H1 (cell line): ENCODE measurements around the gene LINC01488. TPM values are rescaled to one million over a fixed set of nuclear protein-coding genes. Genes with fewer than 3 reads are reported as not detected.

ENCODE experiments used
- CTCF ChIA-PET: fragments of 300-600 bp; sonication (Branson Sonifier 250); formaldehyde crosslinking; loops from one replicate; lab custom pipeline; 2021; ENCODE audit not compliant: partially characterized antibody; lab: Charles Lee
- POLR2A ChIA-PET: fragments of 300-600 bp; sonication (Branson Sonifier 250); formaldehyde crosslinking; loops from one replicate; lab custom pipeline; 2021; ENCODE audit warnings: inconsistent platforms; ENCODE audit not compliant: partially characterized antibody; lab: Charles Lee
- DNase-seq, 2 experiments: peaks; one replicate each; pipeline versions ENCODE4 v3.0.0 to v3.0.0-alpha.2; 2010 to 2022; ENCODE audit warnings: low spot score in 2 of 2, low read depth in 1 of 2, mixed read lengths in 1 of 2
- FAIRE-seq: peaks from 2 replicates; lab custom pipeline; 2011; peaks lifted over from hg19 to GRCh38; lab: Jason Lieb, UNC
- H2AFZ ChIP-seq: 2 replicates; pipeline ENCODE4 v1.8.1; 2012; ENCODE audit warnings: low read length, inconsistent platforms
- H2AK5ac ChIP-seq: 2 replicates; pipeline ENCODE4 v1.6.1; 2013; ENCODE audit warnings: low read depth, low read length
- H2BK120ac ChIP-seq: replicated peaks from 2 replicates; pipeline ENCODE3; 2013; ENCODE audit warnings: low read depth, low read length, inconsistent platforms
- H2BK12ac ChIP-seq: 2 replicates; pipeline ENCODE4 v1.6.1; 2013; ENCODE audit warnings: low read depth, low read length
- H2BK15ac ChIP-seq: 2 replicates; pipeline ENCODE4 v1.6.1; 2013; ENCODE audit warnings: low read length
- H2BK20ac ChIP-seq: 2 replicates; pipeline ENCODE4 v1.6.1; 2013; ENCODE audit warnings: low read length
- H2BK5ac ChIP-seq: 2 replicates; pipeline ENCODE4 v1.6.1; 2013; ENCODE audit warnings: low read depth, low read length
- H3K14ac ChIP-seq: 2 replicates; pipeline ENCODE4 v1.6.1; 2013; ENCODE audit warnings: inconsistent platforms; ENCODE audit not compliant: insufficient read length
- H3K18ac ChIP-seq: 2 replicates; pipeline ENCODE4 v1.6.1; 2013; ENCODE audit warnings: low read length; ENCODE audit errors: extremely low read depth
- H3K23ac ChIP-seq: 2 replicates; pipeline ENCODE4 v1.6.1; 2013; ENCODE audit warnings: inconsistent platforms; ENCODE audit not compliant: insufficient read length
- H3K23me2 ChIP-seq: 2 replicates; pipeline ENCODE4 v1.6.1; 2013; ENCODE audit warnings: low read depth, low read length
- H3K27ac ChIP-seq: 2 replicates; pipeline ENCODE4 v1.6.1; 2011; ENCODE audit warnings: low read depth, low read length, inconsistent platforms
- H3K27me3 ChIP-seq, 4 experiments: replicated peaks in 1 of 4; 1 replicate in 1 of 4; 2 replicates in 3 of 4; pipeline versions ENCODE4 v1.6.1 to v1.8.1; 2011 to 2013; ENCODE audit warnings: low read length in 3 of 4, mild to moderate bottlenecking in 3 of 4, inconsistent platforms in 2 of 4, mixed read lengths in 2 of 4, moderate library complexity in 1 of 4; ENCODE audit not compliant: control insufficient read depth in 3 of 4, insufficient read depth in 3 of 4; ENCODE audit errors: extremely low read depth in 1 of 4
- H3K36me3 ChIP-seq, 4 experiments: 2 replicates each; pipeline versions ENCODE4 v1.6.1 to v1.8.1; 2011 to 2013; ENCODE audit warnings: mild to moderate bottlenecking in 4 of 4, low read length in 3 of 4, moderate library complexity in 2 of 4, control low read depth in 1 of 4, inconsistent platforms in 1 of 4; ENCODE audit not compliant: insufficient read depth in 4 of 4, control insufficient read depth in 2 of 4
- H3K4ac ChIP-seq: replicated peaks from 2 replicates; pipeline ENCODE3; 2013; ENCODE audit warnings: low read length, low read depth, mixed read lengths, inconsistent platforms; ENCODE audit not compliant: insufficient read length
- H3K4me1 ChIP-seq, 4 experiments: replicated peaks in 1 of 4; 1 replicate in 1 of 4; 2 replicates in 3 of 4; pipeline versions ENCODE4 v1.6.1 to v1.8.1; 2011 to 2013; ENCODE audit warnings: low read length in 3 of 4, inconsistent platforms in 2 of 4, mixed read lengths in 1 of 4; ENCODE audit not compliant: insufficient read depth in 4 of 4, control insufficient read depth in 3 of 4
- H3K4me2 ChIP-seq, 2 experiments: 2 replicates each; pipeline versions ENCODE4 v1.6.1 to v1.8.1; 2011 to 2013; ENCODE audit warnings: low read depth in 2 of 2, low read length in 2 of 2, control low read depth in 1 of 2, inconsistent platforms in 1 of 2, mild to moderate bottlenecking in 1 of 2; ENCODE audit not compliant: insufficient read depth in 1 of 2
- H3K4me3 ChIP-seq, 4 experiments: fragments of 200-600, 300-600 bp in 1 of 4; sonication (generic), shearing (Covaris generic), sonication (Bioruptor Twin) in 1 of 4; 2 replicates each; pipeline versions ENCODE4 v1.5.1 to v1.8.1; 2011 to 2016; ENCODE audit warnings: low read length in 4 of 4, low read depth in 3 of 4, control low read depth in 2 of 4, inconsistent platforms in 2 of 4, mild to moderate bottlenecking in 2 of 4, mixed read lengths in 1 of 4, moderate library complexity in 1 of 4; ENCODE audit not compliant: insufficient read depth in 2 of 4; ENCODE audit errors: extremely low read depth in 1 of 4
- H3K56ac ChIP-seq: replicated peaks from 2 replicates; pipeline ENCODE3; 2013; ENCODE audit warnings: low read depth, mild to moderate bottlenecking, mixed read lengths, low read length, inconsistent platforms; ENCODE audit not compliant: insufficient read length
- H3K79me1 ChIP-seq: 2 replicates; pipeline ENCODE4 v1.6.1; 2013; ENCODE audit warnings: low read depth, low read length, control low read depth
- H3K79me2 ChIP-seq, 2 experiments: 2 replicates each; pipeline versions ENCODE4 v1.6.1 to v1.8.1; 2012 to 2013; ENCODE audit warnings: low read length in 2 of 2, mild to moderate bottlenecking in 2 of 2, inconsistent platforms in 1 of 2; ENCODE audit not compliant: insufficient read depth in 2 of 2, control insufficient read depth in 1 of 2
- H3K9ac ChIP-seq, 4 experiments: replicated peaks in 1 of 4; 1 replicate in 1 of 4; 2 replicates in 3 of 4; pipeline versions ENCODE4 v1.6.1 to v1.8.1; 2011 to 2013; ENCODE audit warnings: low read depth in 3 of 4, low read length in 3 of 4, control low read depth in 2 of 4, mild to moderate bottlenecking in 2 of 4, moderate library complexity in 2 of 4, inconsistent platforms in 1 of 4; ENCODE audit errors: extremely low read depth in 1 of 4
- H3K9me3 ChIP-seq, 2 experiments: 2 replicates each; pipeline versions ENCODE4 v1.6.1 to v1.8.1; 2012 to 2013; ENCODE audit warnings: mild to moderate bottlenecking in 2 of 2, moderate library complexity in 2 of 2, control low read depth in 1 of 2, inconsistent platforms in 1 of 2, low read depth in 1 of 2, low read length in 1 of 2, mixed read lengths in 1 of 2; ENCODE audit not compliant: insufficient read depth in 2 of 2
- H4K20me1 ChIP-seq, 2 experiments: replicated peaks in 1 of 2; 2 replicates each; pipeline versions ENCODE3 to v1.8.1; 2011 to 2013; ENCODE audit warnings: inconsistent platforms in 2 of 2, low read length in 2 of 2, mild to moderate bottlenecking in 1 of 2; ENCODE audit not compliant: insufficient read depth in 2 of 2, control insufficient read depth in 1 of 2
- H4K5ac ChIP-seq: 2 replicates; pipeline ENCODE4 v1.6.1; 2013; ENCODE audit warnings: low read length, low read depth, mixed read lengths, inconsistent platforms; ENCODE audit not compliant: insufficient read length
- H4K8ac ChIP-seq: 2 replicates; pipeline ENCODE4 v1.8.0; 2013; ENCODE audit warnings: mild to moderate bottlenecking, moderate library complexity, low read length, inconsistent platforms; ENCODE audit not compliant: insufficient read depth; ENCODE audit errors: extremely low read depth
- H4K91ac ChIP-seq: replicated peaks from 2 replicates; pipeline ENCODE3; 2013; ENCODE audit warnings: low read length, mixed read lengths, inconsistent platforms; ENCODE audit not compliant: insufficient read length
- BCL11A ChIP-seq, 2 experiments: IDR thresholded peaks; one replicate each; pipeline ENCODE4 v1.6.1; 2011; ENCODE audit warnings: low read depth in 2 of 2, low read length in 2 of 2, mild to moderate bottlenecking in 2 of 2
- CTBP2 ChIP-seq: IDR thresholded peaks from 2 replicates; pipeline ENCODE4 v1.7.0; 2011; ENCODE audit warnings: borderline replicate concordance, mild to moderate bottlenecking, moderate library complexity, mixed read lengths, low read length; ENCODE audit not compliant: insufficient read depth, insufficient read length
- EGR1 ChIP-seq: IDR thresholded peaks from 2 replicates; pipeline ENCODE4 v1.6.1; 2011; ENCODE audit warnings: low read depth, low read length, borderline replicate concordance
- GTF2F1 ChIP-seq: IDR thresholded peaks from 2 replicates; pipeline ENCODE4 v1.6.1; 2012; ENCODE audit warnings: low read depth, low read length, improper control_type of control experiment, borderline replicate concordance
- KDM1A ChIP-seq: fragments of 200-600, 300-600 bp; sonication (generic); IDR thresholded peaks from 2 replicates; pipeline ENCODE4 v1.7.1; 2016; ENCODE audit warnings: mild to moderate bottlenecking, low read length, borderline replicate concordance
- MAFK ChIP-seq: IDR thresholded peaks from 2 replicates; pipeline ENCODE4 v1.6.1; 2012; ENCODE audit warnings: low read depth, mild to moderate bottlenecking, improper control_type of control experiment, low read length
- PHF8 ChIP-seq: fragments of 200-600 bp; sonication (generic); conservative IDR thresholded peaks from 2 replicates; pipeline ENCODE4 v1.7.1; 2012; ENCODE audit warnings: low read depth, mild to moderate bottlenecking, inconsistent platforms, low read length, moderate library complexity
- RXRA ChIP-seq: IDR thresholded peaks from 2 replicates; pipeline ENCODE4 v1.6.1; 2011; ENCODE audit warnings: low read depth, mild to moderate bottlenecking, low read length, moderate library complexity; ENCODE audit not compliant: insufficient read depth
- SIN3A ChIP-seq, 2 experiments: IDR thresholded peaks in 1 of 2; conservative IDR thresholded peaks in 1 of 2; 2 replicates each; pipeline ENCODE4 v1.6.1; 2011 to 2012; ENCODE audit warnings: low read length in 2 of 2, improper control_type of control experiment in 1 of 2, low read depth in 1 of 2, mild to moderate bottlenecking in 1 of 2
- YY1 ChIP-seq: IDR thresholded peaks from 2 replicates; pipeline ENCODE4 v1.6.1; 2011; ENCODE audit warnings: low read depth, mild to moderate bottlenecking, low read length
- ZNF274 ChIP-seq: IDR thresholded peaks from 2 replicates; pipeline ENCODE4 v1.7.0; 2012; ENCODE audit warnings: low read length, borderline replicate concordance; ENCODE audit errors: extremely low read depth
- WGBS, 2 experiments: shearing (Covaris generic) in 1 of 2; methylation state at CpG; one replicate each; pipeline versions ENCODE4 v1.1.6 to v1.1.7; 2013 to 2015; ENCODE audit warnings: low lambda C conversion rate in 2 of 2, mixed read lengths in 2 of 2, inconsistent platforms in 1 of 2, low coverage in 1 of 2, missing lambda C conversion rate in 1 of 2; ENCODE audit not compliant: insufficient replicate concordance in 2 of 2, insufficient coverage in 1 of 2, insufficient read length in 1 of 2; ENCODE audit errors: extremely low coverage in 1 of 2, missing lambda C conversion rate in 1 of 2; 5-methylcytosine and 5-hydroxymethylcytosine counted together
- polyA plus RNA-seq, 7 experiments: library from polyadenylated mRNA; depleted of rRNA in 3 of 7; stranded (reverse) in 5 of 7; unstranded in 2 of 7; fragments of >200 nt in 5 of 7; fragments of 200-250 nt in 2 of 7; gene quantifications; 1 replicate in 5 of 7; 2 replicates in 1 of 7; 4 replicates in 1 of 7; pipeline versions ENCODE4 v1.2.1 to v1.2.3, GENCODE V29; 2011 to 2013; ENCODE audit warnings: missing spikeins in 2 of 7, mixed read lengths in 2 of 7
- total RNA-seq: library from RNA; stranded (reverse); fragmentation: NEBNext Ultra II Directional; extraction: Animal tissue kit (Norgen Biotek cat#: 25700); gene quantifications from 2 replicates; pipeline ENCODE4 v1.2.1, GENCODE V29; 2021

The LINC01488 gene
- total and polyA plus RNA-seq, 2 of the 8 experiments (the other 6 are each of a cell fraction or from before 2014, with no cell fraction given) = not detected

GRCh38 chr11:69530278-69531070 is 49.0 kb downstream of the LINC01488 start:
- Histone ChIP-seq H4K91ac (peak overlapping the region; percentile 64), H3K27me3 (no peaks in the 10 kb centered on the region; a peak in 1 of 7 replicates), H2AK5ac (peak overlapping the region; percentile 53; the same call in 1 of the 2 replicates), H3K56ac (no peak overlapping the region), H3K9ac (no peak overlapping the region), H3K4me1 (peaks cover 0 to 5% (median under 1%) of the 10 kb centered on the region in 4 experiments; a peak in 2 of 7 replicates), H2AFZ (no peak overlapping the region), H2BK5ac (no peak overlapping the region), H3K23me2 (no peaks in the 10 kb centered on the region; the same call in 1 of the 2 replicates), H4K5ac (no peak overlapping the region), H2BK12ac (peak overlapping the region; percentile 17; the same call in 1 of the 2 replicates), H4K8ac (no peak overlapping the region), H3K79me1 (no peaks in the 10 kb centered on the region), H3K23ac (no peak overlapping the region), H2BK15ac (peak overlapping the region; percentile 81; the same call in 1 of the 2 replicates), H3K14ac (no peak overlapping the region), H3K79me2 (no peaks in the 10 kb centered on the region), H4K20me1 (no peaks in the 10 kb centered on the region), H2BK20ac (no peak overlapping the region), H3K18ac (peak overlapping the region; percentile 32; the same call in 1 of the 2 replicates), H3K9me3 (no peaks in the 10 kb centered on the region), H3K36me3 (no peaks in the 10 kb centered on the region), H3K4ac (peak overlapping the region; percentile 37), H2BK120ac (no peak overlapping the region), H3K4me3 (no peak overlapping the region), H3K27ac (no peak overlapping the region), H3K4me2 (no peak overlapping the region)
- WGBS, 2 experiments = 87% methylated on average over 19 of the region's 19 CpGs; no CpG with 5 or more reads in 1 of the 2 experiments
- CTCF ChIA-PET = no interaction called here
- DNase-seq = no peak
- POLR2A ChIA-PET = interaction anchor here (0.8 to 1.6 kb wide), 2 partner anchors 109 to 125 kb away, joined by 3 read pairs; no protein-coding TSS in a partner anchor
- no peak for FAIRE-seq
- TF ChIP-seq EGR1 (no peak), RXRA (no peak), CTBP2 (no peak), SIN3A (conservative IDR thresholded peaks at IDR 0.05 in 1 of 2, IDR thresholded peaks at IDR 0.05 in 1 of 2; ENCODE audit: low read depth in 1 of 2, low read length in 2 of 2) (no peak), BCL11A (IDR thresholded peaks at IDR 0.05; ENCODE audit: low read depth in 2 of 2, low read length in 2 of 2) (no peak), MAFK (no peak), YY1 (no peak), ZNF274 (no peak), KDM1A (no peak), GTF2F1 (no peak), PHF8 (no peak)
